Activated CD4-positive, alpha-beta T cell treated with anti-CD3 and anti-CD28 coated beads for 1 hour (primary cell): ENCODE measurements around the gene CLK4.

Experiments used
- DNase-seq: peaks from one replicate; pipeline ENCODE4 v3.0.0-alpha.2; 2020

CLK4 gene

GRCh38 chr5:178626484-178627258 lies at the start of gene CLK4:
CLK4 (minus strand) TSS chr5:178627050; CDS start chr5:178623416, 3,634 bp downstream.
- peak; percentile 96 for DNase-seq

GRCh38 chr5:178675922-178676321 lies 49.1 kb upstream of the CLK4 start:
- no peak for DNase-seq

GRCh38 chr5:178674334-178674733 lies 47.5 kb upstream of the CLK4 start:
- no peak for DNase-seq

GRCh38 chr5:178673801-178674295 lies 47.0 kb upstream of the CLK4 start:
- no peak for DNase-seq

GRCh38 chr5:178672630-178673029 lies 45.8 kb upstream of the CLK4 start:
- no peak for DNase-seq

GRCh38 chr5:178671602-178672144 lies 44.8 kb upstream of the CLK4 start:
- no peak for DNase-seq

- DNase-seq: no peak
Observed at GRCh38 chr5:178670351-178670885, 43.6 kb upstream of the CLK4 start.

GRCh38 chr5:178668579-178668978 lies 41.7 kb upstream of the CLK4 start:
- DNase-seq: no peak

- no peak for DNase-seq
Observed at GRCh38 chr5:178667688-178668087, 40.8 kb upstream of the CLK4 start.

- DNase-seq: no peak
Observed at GRCh38 chr5:178667101-178667500, 40.3 kb upstream of the CLK4 start.

GRCh38 chr5:178664141-178664540 lies 37.3 kb upstream of the CLK4 start:
- DNase-seq: no peak

- DNase-seq: no peak
Observed at GRCh38 chr5:178662541-178662860, 35.7 kb upstream of the CLK4 start.

GRCh38 chr5:178661836-178662540 lies 35.1 kb upstream of the CLK4 start:
- DNase-seq: no peak

GRCh38 chr5:178651046-178651810 lies 24.4 kb upstream of the CLK4 start:
- DNase-seq: no peak

- no peak for DNase-seq
Observed at GRCh38 chr5:178650214-178650613, 23.4 kb upstream of the CLK4 start.

GRCh38 chr5:178649580-178649979 lies 22.7 kb upstream of the CLK4 start:
- DNase-seq: no peak

- no peak for DNase-seq
Observed at GRCh38 chr5:178644826-178645545, 18.1 kb upstream of the CLK4 start.

GRCh38 chr5:178642351-178642909 lies 15.6 kb upstream of the CLK4 start:
- no peak for DNase-seq

- DNase-seq: no peak
Observed at GRCh38 chr5:178641711-178642110, 14.9 kb upstream of the CLK4 start.

- DNase-seq: no peak
Observed at GRCh38 chr5:178640331-178641045, 13.6 kb upstream of the CLK4 start.

- no peak for DNase-seq
Observed at GRCh38 chr5:178637356-178638074, 10.7 kb upstream of the CLK4 start.
